ENCODE measurements around the gene CASP5.
A peak's percentile ranks its signal among the peaks of the same experiment; 100 is the strongest.
"Not testable (repeated sequence)": the region's sequence is repeated elsewhere in the genome, so short reads cannot be mapped to it uniquely, and the experiment has no call there.

The CASP5 gene

DNA sequence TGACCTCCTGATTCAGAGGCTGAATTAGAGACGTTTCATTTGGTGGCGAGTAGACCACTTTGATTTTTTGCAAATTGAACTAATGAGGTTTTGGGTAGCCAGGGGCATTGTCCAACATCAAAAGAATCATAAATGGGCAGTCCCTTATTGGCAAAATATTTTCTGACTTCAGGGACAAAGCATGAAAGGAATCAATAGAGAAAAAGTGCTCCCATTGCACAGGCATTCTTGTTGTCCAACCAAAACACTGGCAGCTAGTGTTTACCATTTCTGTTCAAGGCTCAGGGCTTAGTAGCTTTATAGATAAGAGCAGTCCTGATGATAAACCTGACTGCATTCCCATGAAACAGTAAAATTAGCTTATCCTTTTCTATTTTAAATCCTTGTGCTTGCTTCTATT is 28.6 kb upstream of the CASP5 start:
- Histone ChIP-seq H3K4me2 (ENCODE audit: low read length) (no peak overlapping the region), H3K27ac (ENCODE audit: low read length) (no peak overlapping the region), H3K4me1 (ENCODE audit: low read length) (no peaks in the 10 kb centered on the region), H4K20me1 (ENCODE audit: insufficient read depth, low read length) (no peaks in the 10 kb centered on the region), H3K27me3 (ENCODE audit: low read depth, low read length) (no peaks in the 10 kb centered on the region), H3K9ac (ENCODE audit: low read length) (no peak overlapping the region), H3K79me2 (ENCODE audit: low read length) (no peaks in the 10 kb centered on the region), H3K36me3 (replicated peaks; ENCODE audit: low read depth, low read length) (no peaks in the 10 kb centered on the region), H3K9me3 (ENCODE audit: insufficient read depth, low read length) (no peaks in the 10 kb centered on the region), H2AFZ (ENCODE audit: low read depth, low read length) (no peak overlapping the region), H3K4me3 (ENCODE audit: low read length) (no peak overlapping the region)
- TF ChIP-seq, protein P1, sequence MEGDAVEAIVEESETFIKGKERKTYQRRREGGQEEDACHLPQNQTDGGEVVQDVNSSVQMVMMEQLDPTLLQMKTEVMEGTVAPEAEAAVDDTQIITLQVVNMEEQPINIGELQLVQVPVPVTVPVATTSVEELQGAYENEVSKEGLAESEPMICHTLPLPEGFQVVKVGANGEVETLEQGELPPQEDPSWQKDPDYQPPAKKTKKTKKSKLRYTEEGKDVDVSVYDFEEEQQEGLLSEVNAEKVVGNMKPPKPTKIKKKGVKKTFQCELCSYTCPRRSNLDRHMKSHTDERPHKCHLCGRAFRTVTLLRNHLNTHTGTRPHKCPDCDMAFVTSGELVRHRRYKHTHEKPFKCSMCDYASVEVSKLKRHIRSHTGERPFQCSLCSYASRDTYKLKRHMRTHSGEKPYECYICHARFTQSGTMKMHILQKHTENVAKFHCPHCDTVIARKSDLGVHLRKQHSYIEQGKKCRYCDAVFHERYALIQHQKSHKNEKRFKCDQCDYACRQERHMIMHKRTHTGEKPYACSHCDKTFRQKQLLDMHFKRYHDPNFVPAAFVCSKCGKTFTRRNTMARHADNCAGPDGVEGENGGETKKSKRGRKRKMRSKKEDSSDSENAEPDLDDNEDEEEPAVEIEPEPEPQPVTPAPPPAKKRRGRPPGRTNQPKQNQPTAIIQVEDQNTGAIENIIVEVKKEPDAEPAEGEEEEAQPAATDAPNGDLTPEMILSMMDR (IDR thresholded peaks at IDR 0.05; ENCODE audit: low read depth, low read length), result no peak
- TF ChIP-seq EZH2phosphoT487 (IDR thresholded peaks at IDR 0.05; ENCODE audit: low read depth), result no peak

DNA sequence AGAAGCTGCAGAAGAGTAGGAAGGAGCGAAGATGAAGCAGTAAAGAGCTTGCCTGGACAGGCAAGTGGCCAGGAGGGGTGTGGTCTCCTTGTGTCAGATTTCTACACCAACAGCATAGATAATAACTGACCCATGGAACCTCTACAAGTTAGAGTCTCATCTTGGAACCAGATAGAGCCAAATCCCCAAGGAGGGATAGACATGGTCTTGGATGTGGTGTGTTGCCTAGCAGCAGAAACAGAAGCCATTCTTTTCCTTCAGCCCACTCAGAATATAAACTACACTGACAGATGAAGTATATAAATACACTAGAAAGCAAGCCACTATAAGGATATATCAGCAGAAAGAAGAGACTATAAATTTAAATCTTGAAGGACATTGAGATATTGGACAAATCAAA is 26.5 kb upstream of the CASP5 start:
- no peak overlapping the region for H3K9ac ChIP-seq (ENCODE audit: low read length)
- H3K27me3 ChIP-seq (ENCODE audit: low read depth, low read length), result no peaks in the 10 kb centered on the region
- H3K4me2 ChIP-seq (ENCODE audit: low read length), result no peak overlapping the region
- no peaks in the 10 kb centered on the region for H3K9me3 ChIP-seq (ENCODE audit: insufficient read depth, low read length)
- H3K27ac ChIP-seq (ENCODE audit: low read length), result no peak overlapping the region
- no peaks in the 10 kb centered on the region for H4K20me1 ChIP-seq (ENCODE audit: insufficient read depth, low read length)
- no peak for TF ChIP-seq EZH2phosphoT487 (IDR thresholded peaks at IDR 0.05; ENCODE audit: low read depth)
- TF ChIP-seq, protein P1 (IDR thresholded peaks at IDR 0.05; ENCODE audit: low read depth, low read length), result no peak
- no peak overlapping the region for H2AFZ ChIP-seq (ENCODE audit: low read depth, low read length)
- peaks cover 9% of the 10 kb centered on the region for H3K4me1 ChIP-seq (ENCODE audit: low read length)
- H3K36me3 ChIP-seq (replicated peaks; ENCODE audit: low read depth, low read length), result no peaks in the 10 kb centered on the region
- no peak overlapping the region for H3K4me3 ChIP-seq (ENCODE audit: low read length)
- H3K79me2 ChIP-seq (ENCODE audit: low read length), result no peaks in the 10 kb centered on the region

DNA sequence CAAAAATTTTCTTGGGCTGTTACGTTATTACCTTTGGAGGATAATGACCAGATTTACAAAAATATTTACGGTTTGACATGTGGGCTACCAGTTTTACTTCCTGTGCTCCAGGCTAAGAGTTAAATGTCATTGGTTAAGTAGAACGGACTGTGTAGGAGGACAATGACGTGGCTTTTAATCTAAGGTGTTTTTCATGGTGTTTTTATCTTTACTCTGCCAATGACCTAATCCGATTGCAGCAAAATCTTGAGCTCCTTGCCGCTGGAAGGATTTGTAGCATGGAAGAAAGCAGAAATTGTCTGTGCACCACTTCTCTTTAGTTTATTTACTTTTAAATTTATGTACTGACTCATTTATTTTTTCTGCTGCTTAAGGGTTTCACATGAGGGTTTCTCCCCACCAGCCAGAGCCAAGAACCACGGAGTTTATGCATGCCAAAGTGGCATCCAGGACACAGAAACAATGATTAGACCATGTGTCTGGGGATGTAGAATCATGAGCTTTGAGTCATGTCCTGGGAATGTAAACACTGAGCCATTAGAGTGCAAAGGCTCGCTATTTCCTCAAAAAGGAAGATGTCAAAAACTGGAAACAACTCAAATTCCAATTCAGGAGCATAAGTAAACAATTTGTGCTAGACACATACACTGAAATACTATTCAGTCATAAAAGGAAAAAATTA is 24.1 kb upstream of the CASP5 start:
- Histone ChIP-seq H3K36me3 (replicated peaks; ENCODE audit: low read depth, low read length) (no peaks in the 10 kb centered on the region), H2AFZ (ENCODE audit: low read depth, low read length) (no peak overlapping the region), H3K4me1 (ENCODE audit: low read length) (peaks cover 9% of the 10 kb centered on the region), H3K9ac (ENCODE audit: low read length) (no peak overlapping the region), H3K79me2 (ENCODE audit: low read length) (no peaks in the 10 kb centered on the region), H3K4me3 (ENCODE audit: low read length) (no peak overlapping the region), H3K27me3 (ENCODE audit: low read depth, low read length) (no peaks in the 10 kb centered on the region), H3K4me2 (ENCODE audit: low read length) (no peak overlapping the region), H3K9me3 (ENCODE audit: insufficient read depth, low read length) (no peaks in the 10 kb centered on the region), H3K27ac (ENCODE audit: low read length) (no peak overlapping the region), H4K20me1 (ENCODE audit: insufficient read depth, low read length) (no peaks in the 10 kb centered on the region)
- no peak for TF ChIP-seq EZH2phosphoT487 (IDR thresholded peaks at IDR 0.05; ENCODE audit: low read depth)
- TF ChIP-seq, protein P1 (IDR thresholded peaks at IDR 0.05; ENCODE audit: low read depth, low read length), result no peak

DNA sequence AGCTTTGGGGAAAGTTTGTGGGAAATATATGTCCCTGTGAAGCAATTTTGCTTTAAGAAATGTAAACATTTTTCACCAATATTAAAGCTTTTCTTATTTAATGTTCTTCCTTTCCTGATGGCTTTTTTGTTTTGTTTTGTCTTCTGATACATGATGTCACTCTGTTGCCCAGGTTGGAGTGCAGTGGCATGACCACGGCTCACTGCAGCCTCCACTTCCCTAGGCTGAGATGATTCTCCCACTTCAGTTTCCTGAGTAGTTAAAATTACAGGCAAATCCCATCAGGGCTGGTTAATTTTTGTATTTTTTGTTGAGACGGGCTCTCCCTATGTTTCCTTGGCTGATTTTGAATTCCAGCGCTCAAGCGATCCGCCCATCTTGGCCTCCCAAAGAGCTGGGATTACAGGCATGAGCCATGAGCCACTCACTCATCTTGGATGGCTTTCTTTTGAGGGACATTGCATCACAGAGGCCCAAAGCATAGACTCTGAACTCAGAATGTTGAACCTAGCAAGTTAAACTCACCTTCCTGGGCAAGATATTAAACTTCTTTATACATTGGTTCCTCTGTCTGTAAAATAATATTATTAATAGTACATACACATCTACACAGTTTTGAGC is 22.8 kb upstream of the CASP5 start:
- Histone ChIP-seq H2AFZ (ENCODE audit: low read depth, low read length) (peak overlapping the region; percentile 88), H3K27me3 (ENCODE audit: low read depth, low read length) (no peaks in the 10 kb centered on the region), H4K20me1 (ENCODE audit: insufficient read depth, low read length) (no peaks in the 10 kb centered on the region), H3K79me2 (ENCODE audit: low read length) (no peaks in the 10 kb centered on the region), H3K4me2 (ENCODE audit: low read length) (peak overlapping the region; percentile 86), H3K9ac (ENCODE audit: low read length) (peak overlapping the region; percentile 59; the same call in 1 of the 2 replicates), H3K27ac (ENCODE audit: low read length) (no peak overlapping the region), H3K36me3 (replicated peaks; ENCODE audit: low read depth, low read length) (no peaks in the 10 kb centered on the region), H3K9me3 (ENCODE audit: insufficient read depth, low read length) (no peaks in the 10 kb centered on the region), H3K4me1 (ENCODE audit: low read length) (peaks cover 9% of the 10 kb centered on the region), H3K4me3 (ENCODE audit: low read length) (peak overlapping the region; percentile 77)
- no peak for TF ChIP-seq EZH2phosphoT487 (IDR thresholded peaks at IDR 0.05; ENCODE audit: low read depth)
- TF ChIP-seq, protein P1 (IDR thresholded peaks at IDR 0.05; ENCODE audit: low read depth, low read length), result no peak

DNA sequence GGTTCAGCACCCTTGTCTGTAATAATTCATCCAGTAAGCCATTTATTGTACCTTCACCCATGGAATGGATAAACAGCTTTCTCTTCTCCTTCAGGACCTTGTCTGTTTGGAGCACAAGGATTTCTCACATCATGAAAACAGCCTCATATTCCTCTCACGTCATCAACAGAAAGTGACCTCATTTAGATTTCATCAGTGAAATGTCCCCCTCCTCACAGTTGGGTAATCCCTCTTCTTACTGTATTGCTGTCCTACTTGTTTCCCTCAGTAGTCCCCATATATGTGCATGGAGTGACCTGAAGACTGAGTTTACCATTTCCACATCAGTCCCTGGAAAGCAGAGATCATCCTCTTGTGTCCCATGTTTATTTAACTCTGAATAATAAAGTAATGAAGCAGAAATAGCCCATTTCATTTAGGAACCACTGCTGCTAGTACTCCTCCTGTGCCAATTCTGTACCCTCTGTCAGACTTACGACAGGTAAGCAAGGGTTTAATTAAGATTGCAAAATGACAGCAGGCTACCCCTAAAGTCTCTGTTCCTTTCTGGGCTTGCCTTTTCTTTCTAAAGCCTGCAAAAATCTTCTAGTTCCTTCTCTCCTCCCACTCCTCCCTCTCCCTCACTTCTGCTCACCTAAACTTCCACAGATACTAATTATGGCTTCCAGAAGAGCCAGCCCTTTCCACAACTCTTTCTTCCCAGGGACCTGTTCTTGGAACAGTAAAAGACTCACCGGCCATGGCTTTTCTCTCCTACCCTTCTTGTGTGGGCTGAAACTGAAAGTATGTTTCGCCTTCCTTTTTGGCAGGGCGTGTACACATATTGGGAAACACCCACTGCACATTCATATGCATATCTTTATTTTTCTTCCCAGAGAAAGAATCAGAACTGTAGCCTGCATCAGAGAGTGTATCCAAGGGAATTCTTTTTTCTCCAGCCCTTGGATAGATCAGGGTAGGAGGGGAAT is 21.9 kb upstream of the CASP5 start, which contains the start of gene CARD16:
TSS of gene CARD16 (minus strand) at position 779 of the 968 bp plus-strand sequence. CDS start at position 741, 38 bp downstream.
- not testable (repeated sequence) for H3K4me1 ChIP-seq (ENCODE audit: low read length); H3K27ac ChIP-seq (ENCODE audit: low read length); H3K27me3 ChIP-seq (ENCODE audit: low read depth, low read length); H3K9me3 ChIP-seq (ENCODE audit: insufficient read depth, low read length); H3K79me2 ChIP-seq (ENCODE audit: low read length); H3K36me3 ChIP-seq (replicated peaks; ENCODE audit: low read depth, low read length); H4K20me1 ChIP-seq (ENCODE audit: insufficient read depth, low read length)
- H2AFZ ChIP-seq (ENCODE audit: low read depth, low read length), result peak within 1 kb of the TSS; percentile 88
- H3K4me3 ChIP-seq (ENCODE audit: low read length), result peak within 1 kb of the TSS; percentile 77
- H3K4me2 ChIP-seq (ENCODE audit: low read length), result peak within 1 kb of the TSS; percentile 86
- peak within 1 kb of the TSS; percentile 59 for H3K9ac ChIP-seq (ENCODE audit: low read length)
